ENCODE measurements around the gene KLHL21.

- TF ChIP-seq GATA2 (IDR thresholded peaks at IDR 0.05; ENCODE audit: low read depth, low read length): no peak
- TF ChIP-seq GATA3 (IDR thresholded peaks at IDR 0.05; ENCODE audit: low read depth, low read length): no peak
Measured at GRCh38 chr1:6582370-6582769, 20.3 kb downstream of the KLHL21 start.
